HL-60 (cell line): ENCODE measurements around the gene DOHH.

Experiments
- DNase-seq, 2 experiments: peaks; one replicate each; pipeline ENCODE4 v3.0.0-alpha.2; 2010 to 2020; ENCODE audit warnings: low read depth in 1 of 2, low spot score in 1 of 2
- H3K27ac ChIP-seq: fragments of 250-450 bp; sonication (Bioruptor Pico); replicated peaks from 2 replicates; pipeline ENCODE4 v1.5.1; 2020; ENCODE audit warnings: mild to moderate bottlenecking, moderate library complexity
- H3K27me3 ChIP-seq: fragments of 250-450 bp; sonication (Bioruptor Pico); 2 replicates; pipeline ENCODE4 v1.5.1; 2021; ENCODE audit warnings: mild to moderate bottlenecking, moderate library complexity; ENCODE audit not compliant: insufficient read depth, poor library complexity, severe bottlenecking
- H3K4me3 ChIP-seq: replicated peaks from 2 replicates; pipeline ENCODE4 v1.5.1; 2011; ENCODE audit warnings: mild to moderate bottlenecking, control low read depth, low read length; ENCODE audit not compliant: insufficient read depth
- CTCF ChIP-seq: IDR thresholded peaks from one replicate; pipeline ENCODE4 v1.5.1; 2011; ENCODE audit warnings: low read length, control low read depth, inconsistent platforms; ENCODE audit not compliant: insufficient read depth
- GABPA ChIP-seq: IDR thresholded peaks from 2 replicates; pipeline ENCODE4 v1.6.1; 2012; ENCODE audit warnings: low read depth
- POLR2AphosphoS5 ChIP-seq: IDR thresholded peaks from 2 replicates; pipeline ENCODE4 v1.6.1; 2012; ENCODE audit warnings: low read depth
- REST ChIP-seq: IDR thresholded peaks from 2 replicates; pipeline ENCODE4 v1.6.1; 2012; ENCODE audit warnings: low read depth; ENCODE audit not compliant: insufficient replicate concordance
- SPI1 ChIP-seq: IDR thresholded peaks from 2 replicates; pipeline ENCODE4 v1.6.1; 2012; ENCODE audit warnings: low read depth, mild to moderate bottlenecking, borderline replicate concordance

Gene DOHH

GRCh38 chr19:3533033-3533432 lies 32.6 kb upstream of the DOHH start:
- TF ChIP-seq GABPA = no peak
- TF ChIP-seq REST = no peak
- TF ChIP-seq POLR2AphosphoS5 = no peak
- TF ChIP-seq CTCF = no peak
- no peak for TF ChIP-seq SPI1
- H3K4me3 ChIP-seq = no peak overlapping the region
- no peak overlapping the region for H3K27ac ChIP-seq
- no peak for DNase-seq
- no peaks in the 10 kb centered on the region for H3K27me3 ChIP-seq

DNA sequence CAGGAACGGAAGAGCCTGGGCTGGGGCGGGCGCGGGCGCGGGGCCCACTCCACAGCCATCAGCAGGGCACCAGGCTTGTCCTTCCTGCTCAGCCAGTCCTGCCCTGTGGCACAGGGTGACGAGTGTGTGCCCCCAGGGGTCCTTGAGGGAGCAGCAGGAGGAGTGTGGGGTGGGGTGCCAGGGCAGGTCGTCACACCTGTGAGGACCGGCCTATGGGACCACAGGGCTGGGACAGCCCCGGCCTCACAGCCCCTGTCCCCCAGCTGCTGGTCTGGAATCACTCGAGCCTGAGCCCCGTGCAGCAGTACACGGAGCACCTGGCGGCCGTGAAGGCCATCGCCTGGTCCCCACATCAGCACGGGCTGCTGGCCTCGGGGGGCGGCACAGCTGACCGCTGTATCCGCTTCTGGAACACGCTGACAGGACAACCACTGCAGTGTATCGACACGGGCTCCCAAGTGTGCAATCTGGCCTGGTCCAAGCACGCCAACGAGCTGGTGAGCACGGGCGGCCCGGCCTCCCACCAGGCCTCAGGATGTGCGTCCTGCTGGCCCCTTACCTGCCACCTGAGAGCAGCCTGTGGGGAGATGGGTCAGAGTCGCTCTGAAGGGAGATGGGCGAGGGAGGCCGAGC lies 31.8 kb upstream of the DOHH start:
- no peak overlapping the region for H3K27ac ChIP-seq
- no peak for DNase-seq
- H3K4me3 ChIP-seq = no peak overlapping the region
- no peak for TF ChIP-seq GABPA
- TF ChIP-seq REST = no peak
- TF ChIP-seq POLR2AphosphoS5 = no peak
- no peak for TF ChIP-seq SPI1
- no peak for TF ChIP-seq CTCF
- H3K27me3 ChIP-seq = no peaks in the 10 kb centered on the region

- Histone ChIP-seq H3K4me3 (no peak overlapping the region), H3K27me3 (no peaks in the 10 kb centered on the region), H3K27ac (no peak overlapping the region)
- no peak for TF ChIP-seq REST
- no peak for TF ChIP-seq POLR2AphosphoS5
- no peak for TF ChIP-seq SPI1
- TF ChIP-seq CTCF = no peak
- no peak for TF ChIP-seq GABPA
- DNase-seq = no peak
These were observed 31.2 kb upstream of the DOHH start for GRCh38 chr19:3531716-3532115.
